Measurements from ENCODE around the gene ABHD12B. TPM values are rescaled to one million over a fixed set of nuclear protein-coding genes. Genes with fewer than 3 reads are reported as not detected.

The ABHD12B gene
- total RNA-seq (ENCODE audit: low replicate concordance): not detected in 2 replicates

- no peak within 1 kb of the TSS for H3K4me3 ChIP-seq (ENCODE audit: low read depth, low read length)
- DNase-seq (ENCODE audit: low read depth): no peak
- no peak for TF ChIP-seq CTCF (IDR thresholded peaks at IDR 0.05; ENCODE audit: insufficient read depth, low read length)
Measured at GRCh38 chr14:50871914-50872732, at the start of gene ABHD12B. ABHD12B (plus strand) TSS chr14:50872053; CDS start chr14:50872175, 122 bp downstream.

GRCh38 chr14:50822501-50823042 lies 49.3 kb upstream of the ABHD12B start:
- no peak for DNase-seq (ENCODE audit: low read depth)
- no peak overlapping the region for H3K4me3 ChIP-seq (ENCODE audit: low read depth, low read length)
- TF ChIP-seq CTCF (IDR thresholded peaks at IDR 0.05; ENCODE audit: insufficient read depth, low read length): no peak

GRCh38 chr14:50823051-50823761 lies 48.6 kb upstream of the ABHD12B start:
- TF ChIP-seq CTCF (IDR thresholded peaks at IDR 0.05; ENCODE audit: insufficient read depth, low read length): no peak
- peak; percentile 50 for DNase-seq (ENCODE audit: low read depth)
- H3K4me3 ChIP-seq (ENCODE audit: low read depth, low read length): no peak overlapping the region

GRCh38 chr14:50823762-50824636 lies 47.9 kb upstream of the ABHD12B start:
- H3K4me3 ChIP-seq (ENCODE audit: low read depth, low read length): no peak overlapping the region
- TF ChIP-seq CTCF (IDR thresholded peaks at IDR 0.05; ENCODE audit: insufficient read depth, low read length): no peak
- DNase-seq (ENCODE audit: low read depth): no peak

GRCh38 chr14:50825307-50825706 lies 46.5 kb upstream of the ABHD12B start:
- TF ChIP-seq CTCF (IDR thresholded peaks at IDR 0.05; ENCODE audit: insufficient read depth, low read length): no peak
- no peak overlapping the region for H3K4me3 ChIP-seq (ENCODE audit: low read depth, low read length)
- DNase-seq (ENCODE audit: low read depth): no peak

GRCh38 chr14:50826681-50827080 lies 45.2 kb upstream of the ABHD12B start:
- DNase-seq (ENCODE audit: low read depth): no peak
- H3K4me3 ChIP-seq (ENCODE audit: low read depth, low read length): no peak overlapping the region
- TF ChIP-seq CTCF (IDR thresholded peaks at IDR 0.05; ENCODE audit: insufficient read depth, low read length): no peak

Data from fibroblast of the aortic adventitia (primary cell).